Measurements from ENCODE around the gene SPTLC1. TPM values are rescaled to one million over a fixed set of nuclear protein-coding genes. Genes with fewer than 3 reads are reported as not detected.

Gene SPTLC1
- total RNA-seq, 1 experiment from 2014 or later: 72.7 TPM

DNA sequence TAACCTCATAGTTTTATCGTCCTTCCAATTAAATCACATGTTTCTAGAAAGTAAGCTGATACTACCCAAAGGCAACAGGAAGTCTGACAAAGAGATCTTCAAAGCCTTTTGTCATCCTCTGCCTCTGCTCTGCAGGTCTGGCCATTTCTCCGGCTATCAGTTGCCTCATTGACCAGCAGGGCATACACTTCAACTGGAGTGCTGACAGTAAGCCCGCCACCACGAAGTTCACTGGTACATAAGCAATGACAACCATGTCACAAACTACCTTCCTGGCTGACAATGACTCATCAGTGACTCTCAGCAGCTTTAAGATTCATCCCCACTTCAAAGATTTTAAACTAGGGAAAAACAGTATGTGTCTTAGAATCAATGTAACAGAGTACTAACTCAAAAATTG, 20.6 kb downstream of the SPTLC1 start:
- no peak for DNase-seq
- no TSS peak for BruUV-seq (replicated peaks)
- Mint-ChIP-seq H3K4me3 (ENCODE audit: low read depth, unreplicated experiment) (no peak overlapping the region), H3K27me3 (ENCODE audit: unreplicated experiment) (no peaks in the 10 kb centered on the region), H3K9me3 (ENCODE audit: low read depth, unreplicated experiment) (peaks cover 2% of the 10 kb centered on the region), H3K36me3 (ENCODE audit: insufficient read depth, unreplicated experiment) (peaks cover 6% of the 10 kb centered on the region), H3K27ac (ENCODE audit: unreplicated experiment) (no peak overlapping the region), H3K4me1 (ENCODE audit: low read depth, unreplicated experiment) (peaks cover 23% of the 10 kb centered on the region)
- CTCF ChIA-PET: interaction anchor here (0.6 kb wide), 1 partner anchor 137 kb away, joined by 3 read pairs; no protein-coding TSS in a partner anchor
- intact Hi-C loops (cut with micrococcal nuclease; ENCODE audit: unreplicated experiment): no loop called here
- TF ChIP-seq, protein P1, sequence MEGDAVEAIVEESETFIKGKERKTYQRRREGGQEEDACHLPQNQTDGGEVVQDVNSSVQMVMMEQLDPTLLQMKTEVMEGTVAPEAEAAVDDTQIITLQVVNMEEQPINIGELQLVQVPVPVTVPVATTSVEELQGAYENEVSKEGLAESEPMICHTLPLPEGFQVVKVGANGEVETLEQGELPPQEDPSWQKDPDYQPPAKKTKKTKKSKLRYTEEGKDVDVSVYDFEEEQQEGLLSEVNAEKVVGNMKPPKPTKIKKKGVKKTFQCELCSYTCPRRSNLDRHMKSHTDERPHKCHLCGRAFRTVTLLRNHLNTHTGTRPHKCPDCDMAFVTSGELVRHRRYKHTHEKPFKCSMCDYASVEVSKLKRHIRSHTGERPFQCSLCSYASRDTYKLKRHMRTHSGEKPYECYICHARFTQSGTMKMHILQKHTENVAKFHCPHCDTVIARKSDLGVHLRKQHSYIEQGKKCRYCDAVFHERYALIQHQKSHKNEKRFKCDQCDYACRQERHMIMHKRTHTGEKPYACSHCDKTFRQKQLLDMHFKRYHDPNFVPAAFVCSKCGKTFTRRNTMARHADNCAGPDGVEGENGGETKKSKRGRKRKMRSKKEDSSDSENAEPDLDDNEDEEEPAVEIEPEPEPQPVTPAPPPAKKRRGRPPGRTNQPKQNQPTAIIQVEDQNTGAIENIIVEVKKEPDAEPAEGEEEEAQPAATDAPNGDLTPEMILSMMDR (IDR thresholded peaks at IDR 0.05; ENCODE audit: unreplicated experiment): no peak

DNA sequence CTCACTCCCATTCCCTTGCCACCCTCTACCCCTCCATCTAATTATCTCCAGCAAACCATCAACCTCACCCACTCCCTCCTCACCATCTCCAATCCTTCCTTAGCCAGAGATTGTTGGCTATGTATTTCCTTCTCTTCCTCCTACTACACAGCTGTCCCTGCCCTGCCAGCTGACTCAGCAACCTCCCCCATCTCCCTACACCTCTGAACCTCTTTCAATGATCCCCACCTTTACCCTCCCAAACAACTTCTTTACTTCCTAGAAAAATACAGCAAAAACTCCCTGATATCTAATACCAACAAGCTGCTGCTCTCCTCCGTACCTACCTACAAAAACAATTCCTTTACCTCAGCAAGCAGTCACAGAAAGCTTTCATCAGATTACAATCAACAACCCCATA, 37.3 kb downstream of the SPTLC1 start:
- Mint-ChIP-seq H3K4me3 (ENCODE audit: low read depth, unreplicated experiment) (no peak overlapping the region), H3K4me1 (ENCODE audit: low read depth, unreplicated experiment) (no peaks in the 10 kb centered on the region), H3K27ac (ENCODE audit: unreplicated experiment) (no peak overlapping the region), H3K27me3 (ENCODE audit: unreplicated experiment) (no peaks in the 10 kb centered on the region), H3K9me3 (ENCODE audit: low read depth, unreplicated experiment) (no peaks in the 10 kb centered on the region), H3K36me3 (ENCODE audit: insufficient read depth, unreplicated experiment) (peaks cover 4% of the 10 kb centered on the region)
- intact Hi-C loops (cut with micrococcal nuclease; ENCODE audit: unreplicated experiment): no loop called here
- TF ChIP-seq, protein P1 (IDR thresholded peaks at IDR 0.05; ENCODE audit: unreplicated experiment): no peak
- CTCF ChIA-PET: no interaction called here
- no peak for DNase-seq
- no TSS peak for BruUV-seq (replicated peaks)

DNA sequence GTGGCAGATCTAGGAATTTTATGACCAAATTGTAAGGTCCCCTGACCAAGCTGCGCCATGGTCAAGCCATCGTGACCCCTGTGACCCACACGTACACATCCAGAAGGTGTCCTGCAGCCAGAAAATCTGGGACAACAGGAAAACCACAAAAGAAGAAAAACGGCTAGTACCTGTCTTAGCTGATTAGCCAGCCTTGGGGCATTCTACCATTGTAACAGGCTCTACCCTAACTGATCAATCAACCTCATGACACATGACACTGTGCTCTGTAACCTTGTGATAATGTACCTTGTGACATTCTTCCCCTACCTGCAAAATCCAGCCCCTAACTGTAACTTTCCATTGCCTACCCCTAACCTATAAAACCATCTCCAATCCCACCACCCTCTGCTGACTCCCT, 43.6 kb downstream of the SPTLC1 start:
- CTCF ChIA-PET: no interaction called here
- peaks cover 7% of the 10 kb centered on the region for H3K36me3 Mint-ChIP-seq (ENCODE audit: insufficient read depth, unreplicated experiment)

DNA sequence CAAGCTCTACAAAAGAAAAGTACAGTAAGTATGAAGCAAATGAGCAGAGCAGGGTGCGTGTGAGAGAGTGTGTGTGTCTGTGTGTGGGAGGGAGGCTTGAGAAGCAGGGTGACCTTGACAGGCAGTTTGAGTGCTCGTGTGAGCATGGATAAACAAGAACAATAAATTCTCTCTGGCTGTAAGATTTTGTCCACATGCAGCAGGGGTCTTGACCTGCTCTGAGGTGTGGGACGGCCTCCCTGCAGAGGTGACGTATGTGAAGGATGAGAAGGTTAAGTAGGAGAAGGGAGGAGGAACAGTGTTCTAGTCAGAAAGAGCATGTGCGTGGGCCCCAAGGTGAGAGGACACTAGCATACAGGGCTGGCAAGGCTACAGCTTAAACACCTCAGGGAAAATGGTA, 49.0 kb downstream of the SPTLC1 start:
- H3K4me3 Mint-ChIP-seq (ENCODE audit: low read depth, unreplicated experiment): no peak overlapping the region
- CTCF ChIA-PET: interaction anchor here (0.5 kb wide), 1 partner anchor 795 kb away, joined by 6 read pairs; no protein-coding TSS in a partner anchor

More for the DNA sequence above, 43.6 kb downstream of the SPTLC1 start:
- Mint-ChIP-seq H3K4me3 (ENCODE audit: low read depth, unreplicated experiment) (no peak overlapping the region), H3K9me3 (ENCODE audit: low read depth, unreplicated experiment) (no peaks in the 10 kb centered on the region), H3K4me1 (ENCODE audit: low read depth, unreplicated experiment) (no peaks in the 10 kb centered on the region), H3K27ac (ENCODE audit: unreplicated experiment) (no peak overlapping the region), H3K27me3 (ENCODE audit: unreplicated experiment) (no peaks in the 10 kb centered on the region)
- no TSS peak for BruUV-seq (replicated peaks)
- TF ChIP-seq, protein P1 (IDR thresholded peaks at IDR 0.05; ENCODE audit: unreplicated experiment): no peak
- intact Hi-C loops (cut with micrococcal nuclease; ENCODE audit: unreplicated experiment): no loop called here
- DNase-seq: no peak

More for the DNA sequence above, 49.0 kb downstream of the SPTLC1 start:
- H3K27ac Mint-ChIP-seq (ENCODE audit: unreplicated experiment): no peak overlapping the region
- H3K27me3 Mint-ChIP-seq (ENCODE audit: unreplicated experiment): no peaks in the 10 kb centered on the region
- peaks cover 7% of the 10 kb centered on the region for H3K36me3 Mint-ChIP-seq (ENCODE audit: insufficient read depth, unreplicated experiment)
- peaks cover 3% of the 10 kb centered on the region for H3K9me3 Mint-ChIP-seq (ENCODE audit: low read depth, unreplicated experiment)
- no peaks in the 10 kb centered on the region for H3K4me1 Mint-ChIP-seq (ENCODE audit: low read depth, unreplicated experiment)
- no peak for DNase-seq
- no TSS peak for BruUV-seq (replicated peaks)
- TF ChIP-seq, protein P1 (IDR thresholded peaks at IDR 0.05; ENCODE audit: unreplicated experiment): no peak
- intact Hi-C loops (cut with micrococcal nuclease; ENCODE audit: unreplicated experiment): no loop called here

All from Calu3 (cell line).